NCI-H2081 (cell line): ENCODE results near the gene ANGEL2.
"Not testable (repeated sequence)": the region's sequence is repeated elsewhere in the genome, so short reads cannot be mapped to it uniquely, and the experiment has no call there.

Experiments
- DNase-seq, 2 experiments: peaks; one replicate each; lab custom pipeline; 2025; lab: John Stamatoyannopoulos, UW

Gene ANGEL2

DNA sequence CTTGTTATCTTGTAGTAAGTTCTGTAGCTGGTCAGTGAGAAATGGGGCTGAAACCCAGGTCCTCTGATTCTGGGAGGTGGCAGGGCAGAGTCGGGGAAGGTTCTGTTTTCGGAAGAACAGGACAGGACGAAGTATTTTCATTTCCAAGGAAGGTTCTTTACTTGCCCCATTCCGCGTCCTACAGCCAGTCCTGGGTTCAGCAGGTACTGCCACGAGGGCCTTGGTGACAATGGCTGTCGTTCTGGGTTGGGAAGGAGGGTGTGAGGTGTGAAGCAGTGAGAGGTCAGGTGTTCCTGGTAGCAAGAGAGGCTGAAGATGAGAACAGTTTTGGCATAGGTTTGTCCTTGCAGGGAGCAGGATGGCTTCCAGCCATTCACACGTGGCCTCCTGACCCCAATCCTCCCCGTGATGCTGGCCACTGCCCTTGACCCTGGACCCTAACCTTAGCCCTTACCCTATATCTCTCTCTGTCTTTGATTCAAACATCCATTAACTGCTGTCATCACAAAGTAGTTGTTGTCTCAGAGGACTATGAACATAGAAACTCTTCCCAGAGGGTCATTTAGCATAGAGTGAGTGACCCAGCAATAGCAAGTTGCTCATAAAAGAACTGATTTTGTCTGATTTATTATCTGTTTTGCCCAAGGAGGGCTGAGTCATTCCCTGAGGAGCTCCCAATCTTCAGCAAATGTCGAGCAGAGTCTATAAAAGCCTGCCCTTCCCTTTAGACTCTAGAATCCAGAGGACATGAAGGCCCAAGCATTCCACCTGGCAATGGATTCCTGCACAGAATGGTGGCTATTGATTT is 40.4 kb downstream of the ANGEL2 start:
- DNase-seq = no peak

DNA sequence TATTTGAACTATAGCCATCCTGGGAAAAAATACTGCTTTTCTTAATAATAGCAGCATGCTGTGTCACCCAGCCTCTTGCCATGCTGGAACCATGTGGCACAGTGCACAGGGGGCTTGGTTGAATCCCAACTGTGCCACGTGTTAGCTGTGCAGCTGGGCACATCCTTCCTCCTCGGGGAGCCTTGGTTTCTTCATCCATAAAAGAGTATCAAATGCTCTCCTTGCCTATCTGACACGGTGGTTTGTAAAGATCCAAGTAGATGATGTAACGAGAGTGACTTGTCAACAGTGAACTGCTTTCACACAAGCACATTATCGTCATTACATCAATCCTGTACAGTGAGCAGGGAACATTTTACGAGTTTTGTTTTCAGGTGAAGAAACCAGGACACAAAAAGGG is 41.0 kb downstream of the ANGEL2 start:
- DNase-seq = no peak

DNA sequence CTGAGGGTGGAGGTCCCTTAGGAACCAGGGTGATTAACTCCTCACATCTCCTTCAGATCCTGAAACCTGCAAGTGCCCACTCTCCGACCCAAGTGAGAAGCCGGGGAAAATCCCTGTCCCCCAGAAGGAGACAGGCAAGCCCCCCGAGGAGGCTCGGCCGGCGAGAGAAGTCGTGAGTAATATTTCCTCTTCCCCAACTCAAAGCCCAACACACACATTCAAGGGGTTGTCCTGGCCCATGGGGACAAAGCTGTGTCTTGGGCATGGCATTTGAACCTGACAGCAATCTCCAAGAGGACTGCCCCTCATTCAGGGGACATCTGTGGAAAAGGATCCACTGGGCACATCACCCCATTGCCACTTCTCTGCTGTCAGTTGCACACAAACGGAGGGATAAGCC is 41.8 kb downstream of the ANGEL2 start:
- DNase-seq = no peak

DNA sequence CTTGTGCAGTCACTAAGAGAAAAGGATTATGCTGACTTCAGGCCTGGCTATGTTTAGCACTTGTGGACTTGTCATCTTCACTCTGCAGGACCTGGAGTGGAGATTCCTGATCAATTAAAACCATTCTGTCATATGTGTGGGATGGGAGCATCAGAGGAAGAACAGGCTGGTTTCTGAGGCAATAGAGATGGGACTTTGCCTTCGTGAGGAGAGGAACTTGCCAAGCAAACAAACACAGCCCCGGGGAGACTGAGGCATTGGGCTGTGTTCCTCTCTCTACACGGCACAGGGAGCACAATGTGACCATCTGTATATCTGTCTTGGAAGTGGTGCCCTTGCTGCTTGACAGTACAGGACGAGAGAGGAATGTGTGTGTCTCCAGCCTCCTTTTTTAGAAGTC is 42.2 kb downstream of the ANGEL2 start:
- no peak for DNase-seq

DNA sequence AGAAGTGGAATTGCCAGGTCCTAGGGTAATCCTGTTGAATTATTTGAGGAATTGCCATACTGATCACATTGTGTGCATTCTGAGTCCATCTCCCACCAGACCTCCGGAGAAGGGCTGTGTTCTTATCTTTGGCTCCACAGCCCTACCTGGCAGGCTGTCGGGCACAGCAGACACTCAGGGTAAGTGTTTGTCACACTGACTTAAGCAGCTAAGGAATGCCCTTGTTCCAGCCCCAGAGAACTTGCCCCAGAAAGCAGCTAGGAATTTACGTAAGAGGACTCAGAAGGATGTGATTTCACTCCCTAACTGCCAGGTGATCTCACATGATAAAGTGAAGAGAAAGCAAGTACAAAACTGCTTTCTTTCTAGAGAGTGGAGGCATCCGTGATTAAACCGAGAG is 44.4 kb downstream of the ANGEL2 start:
- no peak for DNase-seq

DNA sequence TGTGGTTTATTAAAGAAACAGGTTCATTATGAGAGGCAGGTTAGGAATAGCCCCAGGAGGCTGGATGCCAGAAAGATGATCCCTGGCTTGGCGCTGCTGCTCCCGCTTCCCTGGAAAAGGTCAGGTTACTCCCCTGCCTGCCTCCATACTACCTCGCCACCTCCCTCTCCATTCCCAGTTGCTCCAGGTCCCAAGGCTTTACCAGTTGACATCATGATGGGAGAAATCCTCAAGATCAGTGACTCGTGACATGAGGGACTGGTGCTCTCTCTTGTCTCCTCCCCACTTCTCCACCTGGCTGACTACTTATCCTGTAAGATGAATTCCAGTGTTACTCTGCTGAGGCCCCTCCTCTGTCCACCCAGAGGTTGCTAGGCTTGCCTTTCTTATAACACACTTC is 45.6 kb downstream of the ANGEL2 start:
- DNase-seq = no peak

DNA sequence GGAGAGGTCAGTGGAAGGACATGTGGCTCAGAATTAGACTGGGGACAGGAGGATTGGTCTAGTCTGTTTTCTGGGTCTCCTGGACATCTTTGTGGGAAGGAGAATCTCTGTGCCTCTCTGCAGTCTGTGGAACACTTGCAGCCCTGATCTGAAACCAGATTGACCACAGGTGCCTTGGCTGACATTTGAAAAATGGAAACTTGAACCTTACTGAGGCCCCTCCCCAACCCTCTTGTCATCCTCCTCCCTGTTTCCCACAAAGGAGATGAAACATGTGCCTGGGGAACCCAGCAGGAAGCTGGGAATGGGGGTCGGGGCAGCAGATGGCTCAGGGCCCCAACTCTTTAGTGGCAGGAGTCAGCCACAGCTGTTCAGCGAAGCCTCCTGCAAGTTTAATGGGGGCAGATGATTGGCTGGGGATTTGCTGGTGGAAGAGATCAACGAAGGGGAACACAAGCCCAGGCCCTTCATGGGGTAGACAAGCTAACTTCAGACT is 47.3 kb downstream of the ANGEL2 start:
- DNase-seq = no peak

DNA sequence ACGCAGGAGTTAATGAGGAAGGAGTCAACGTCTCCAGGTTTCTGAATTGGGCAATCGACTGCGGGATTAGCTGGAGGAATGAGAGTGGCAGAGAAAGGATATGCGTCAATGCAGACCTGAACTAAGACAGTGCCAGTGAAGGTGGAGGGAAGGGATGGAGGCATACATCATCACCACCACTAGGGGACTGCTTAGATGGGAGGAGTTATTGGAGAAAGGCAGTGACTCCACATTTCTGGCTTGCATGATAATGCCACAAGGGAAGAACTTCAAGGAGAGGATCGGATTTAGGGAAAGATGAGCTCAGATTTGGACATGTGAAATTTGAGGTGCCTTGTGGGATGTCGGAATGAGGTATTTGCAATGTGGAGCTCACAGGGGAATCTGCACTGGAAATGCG is 47.9 kb downstream of the ANGEL2 start:
- DNase-seq = peak in 1 of 2 experiments; percentile 9

DNA sequence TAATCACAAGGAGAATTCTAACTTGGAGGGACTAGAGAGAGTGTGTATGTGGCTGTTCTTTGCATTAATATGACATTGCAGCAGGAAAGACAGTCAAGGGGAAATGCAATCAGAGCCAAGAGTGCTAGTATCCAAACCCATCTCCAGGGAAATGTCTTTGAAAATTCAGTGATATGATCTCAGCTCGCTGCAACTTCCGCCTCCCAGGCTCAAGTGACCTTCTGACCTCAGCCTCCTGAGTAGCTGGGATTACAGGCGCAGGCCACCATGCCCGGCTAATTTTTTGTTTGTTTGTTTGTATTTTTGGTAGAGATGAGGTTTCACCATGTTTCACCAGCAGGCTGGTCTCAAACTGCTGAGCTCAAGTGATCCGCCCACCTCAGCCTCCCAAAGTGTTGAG is 49.1 kb downstream of the ANGEL2 start:
- no peak for DNase-seq

DNA sequence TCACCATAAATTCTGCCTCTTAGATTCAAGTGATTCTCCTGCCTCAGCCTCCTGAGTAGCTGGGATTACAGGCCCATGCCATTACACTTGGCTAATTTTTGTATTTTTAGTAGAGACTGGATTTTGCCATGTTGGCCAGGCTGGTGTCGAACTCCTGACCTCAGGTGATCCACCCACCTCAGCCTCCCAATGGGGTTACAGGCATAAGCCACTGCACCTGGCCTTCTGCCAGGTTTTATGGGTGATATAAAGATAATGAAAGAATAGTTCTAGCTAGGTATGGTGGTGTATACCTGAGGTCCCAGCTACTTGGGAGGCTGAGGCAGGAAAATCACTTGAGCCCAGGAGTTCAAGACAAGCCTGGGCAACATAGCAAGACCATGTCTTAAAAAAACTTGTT is 50.7 kb downstream of the ANGEL2 start:
- DNase-seq = not testable (repeated sequence)

DNA sequence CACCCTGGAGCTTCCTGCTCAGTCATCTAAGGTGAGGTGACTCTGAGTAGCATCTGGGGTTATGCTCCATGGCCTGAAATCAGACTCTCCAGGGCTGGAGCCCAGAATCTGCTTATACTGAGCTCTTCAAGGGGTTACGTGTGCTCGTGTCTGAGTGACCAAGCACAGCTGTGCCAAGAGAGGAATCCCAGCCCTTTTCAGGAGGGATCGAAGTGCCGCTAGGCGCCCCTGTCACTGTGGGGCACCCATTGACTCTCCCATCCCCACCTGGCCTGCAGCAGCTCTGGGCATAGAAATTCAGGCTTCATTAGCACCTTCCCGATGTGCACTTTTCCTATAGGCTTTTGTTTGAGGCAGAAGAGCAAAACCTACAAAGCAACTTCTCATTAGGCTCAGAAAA is 51.6 kb downstream of the ANGEL2 start:
- DNase-seq = no peak

DNA sequence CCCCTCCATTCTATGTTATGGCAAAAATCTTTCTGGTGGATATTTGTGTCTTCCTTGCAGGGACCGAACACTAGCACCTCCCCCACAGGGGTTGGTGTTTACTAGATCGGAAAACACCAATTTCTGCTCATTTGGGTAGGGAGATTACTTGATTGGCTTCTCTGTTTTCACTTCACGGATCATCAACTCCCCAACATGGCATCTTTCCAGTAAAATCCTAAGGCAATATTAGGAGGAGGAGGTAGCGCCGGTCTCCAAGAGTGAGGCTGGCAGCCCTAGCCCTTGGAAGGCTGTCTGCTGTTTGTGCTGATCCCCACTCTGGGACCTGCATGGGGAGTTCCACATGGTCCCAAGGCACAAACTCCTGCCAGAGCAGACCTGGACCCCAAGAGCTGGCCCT is 53.2 kb downstream of the ANGEL2 start:
- DNase-seq = peak; percentile 38 to 64

DNA sequence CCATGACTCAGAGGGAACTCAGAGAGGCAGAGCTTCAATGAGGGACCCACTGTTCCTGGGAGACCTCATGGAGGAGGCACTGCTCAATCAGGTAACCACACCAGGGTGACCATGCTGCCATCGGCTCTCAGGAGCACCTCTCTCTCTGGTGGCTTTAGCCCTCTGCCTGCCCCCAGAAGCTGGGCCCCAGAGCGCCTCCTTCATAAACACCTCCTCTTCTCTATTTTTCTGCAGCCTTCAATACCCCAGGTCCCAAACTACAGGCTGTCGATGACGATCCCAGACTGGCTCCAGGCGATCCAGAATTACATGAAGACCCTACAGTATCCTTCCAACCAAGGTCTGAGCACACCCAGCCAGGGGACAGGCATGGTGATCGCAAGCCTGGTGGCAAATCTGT is 54.7 kb downstream of the ANGEL2 start:
- DNase-seq = no peak

DNA sequence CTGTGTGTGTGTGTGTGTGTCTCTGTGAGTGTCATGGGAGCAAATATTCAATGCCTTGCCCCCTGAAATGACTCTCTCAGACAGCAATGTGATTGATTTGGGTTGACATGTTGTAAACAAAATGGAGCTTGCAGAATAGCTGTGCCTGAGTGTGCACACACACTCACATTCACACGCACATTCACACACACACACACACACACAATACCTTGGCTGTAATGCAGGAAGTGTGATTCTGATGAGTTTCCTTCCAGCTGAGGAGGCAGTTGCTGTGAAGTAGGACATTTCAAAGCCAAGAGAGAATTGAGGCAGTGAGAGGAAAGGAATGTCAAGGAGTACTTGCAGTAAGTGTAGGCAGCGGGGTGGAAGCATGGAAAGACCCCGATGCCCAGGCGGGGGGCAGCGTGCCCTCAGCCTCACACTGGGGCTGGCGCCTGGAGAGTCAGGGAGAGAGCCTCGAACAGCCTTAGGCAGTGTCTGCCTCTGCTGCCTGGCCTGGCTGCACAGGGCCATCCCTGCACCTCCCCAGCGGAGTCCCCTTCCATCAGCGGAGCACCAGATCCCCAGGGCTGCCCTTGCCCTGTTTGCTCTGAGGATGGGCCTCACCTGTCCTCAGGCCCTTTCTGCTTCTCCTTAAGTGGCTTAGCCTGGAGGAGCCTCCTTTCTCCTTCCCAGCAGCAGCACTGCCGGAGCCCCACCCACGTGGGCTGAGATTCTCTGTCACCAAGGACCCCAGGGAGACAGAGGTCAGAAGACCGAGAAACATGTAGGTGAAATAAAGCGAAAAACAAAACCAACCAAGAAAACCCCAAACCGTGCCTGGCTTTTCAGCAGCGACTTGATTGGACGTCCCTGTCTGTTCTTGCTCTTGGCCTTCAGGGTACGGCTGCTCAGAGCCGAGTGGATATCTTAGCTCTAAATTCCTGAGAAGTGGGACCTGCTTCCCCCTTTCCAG is 56.1 kb downstream of the ANGEL2 start:
- no peak for DNase-seq

DNA sequence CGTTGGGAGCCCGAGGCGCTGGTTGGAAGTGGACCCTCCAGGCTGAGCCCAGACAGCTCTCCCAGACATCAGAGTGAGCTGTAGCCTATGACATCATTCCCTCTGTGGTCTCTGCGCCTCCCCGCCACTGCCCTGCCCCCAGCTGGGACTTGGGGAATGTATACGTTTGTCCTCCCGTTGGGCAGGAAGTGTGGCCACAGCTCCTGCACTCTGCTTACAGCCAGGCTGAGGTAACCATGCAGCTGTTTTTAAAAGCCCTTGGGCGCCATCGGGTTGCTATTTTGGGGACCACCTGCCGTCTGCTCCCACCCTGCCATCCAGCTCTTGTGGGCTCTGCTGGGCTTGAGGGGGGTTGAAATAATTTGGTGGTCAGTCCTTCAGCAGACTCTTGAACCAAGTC is 57.5 kb downstream of the ANGEL2 start:
- DNase-seq = no peak

DNA sequence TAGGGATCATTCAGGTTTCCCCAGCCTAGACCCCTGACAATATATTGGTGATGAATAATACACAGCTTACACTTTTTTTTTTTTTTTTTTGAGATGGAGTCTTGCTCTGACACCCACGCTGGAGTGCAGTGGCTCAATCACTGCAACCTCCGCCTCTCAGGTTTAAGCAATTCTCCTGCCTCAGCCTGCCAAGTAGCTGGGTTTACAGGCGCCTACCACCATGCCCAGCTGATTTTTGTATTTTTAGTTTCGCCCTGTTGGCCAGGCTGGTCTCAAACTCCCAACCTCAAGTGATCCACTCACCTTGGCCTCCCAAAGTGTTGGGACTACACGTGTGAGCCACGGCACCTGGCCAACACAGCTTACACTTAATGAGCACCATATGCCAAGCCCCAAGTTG is 58.1 kb downstream of the ANGEL2 start:
- no peak for DNase-seq

DNA sequence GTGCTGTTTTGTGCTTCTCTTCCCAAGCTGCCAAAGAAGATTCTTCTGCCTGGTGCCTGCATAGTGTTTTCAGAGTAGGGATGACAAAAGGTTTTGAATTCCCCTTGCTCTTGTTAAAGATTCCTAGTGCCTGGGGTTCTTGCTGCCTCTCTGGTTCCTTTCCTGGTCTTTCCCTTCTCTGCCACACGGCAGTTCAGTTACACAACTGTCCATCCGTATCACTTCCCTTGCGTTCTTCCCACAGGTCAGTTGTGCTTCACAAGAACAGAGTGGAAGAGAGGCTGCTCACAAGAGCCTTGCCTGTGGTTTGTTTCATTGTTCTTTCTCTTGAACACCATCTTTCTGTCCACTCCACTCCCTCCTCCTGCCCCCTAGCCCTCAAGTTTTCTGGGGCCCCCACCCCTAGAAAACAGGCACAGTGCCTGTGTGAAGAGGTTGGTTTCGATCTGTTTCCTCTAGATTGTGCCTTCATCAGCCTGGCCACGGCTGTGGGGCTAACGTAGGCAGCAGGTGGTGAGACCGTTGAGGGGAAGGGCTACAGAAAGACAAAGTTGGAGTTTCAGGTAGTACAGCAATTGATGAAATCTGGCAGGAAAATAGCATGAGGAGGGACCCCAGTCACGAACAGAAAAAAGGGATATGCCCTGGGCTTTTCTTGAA is 59.6 kb downstream of the ANGEL2 start:
- no peak for DNase-seq

DNA sequence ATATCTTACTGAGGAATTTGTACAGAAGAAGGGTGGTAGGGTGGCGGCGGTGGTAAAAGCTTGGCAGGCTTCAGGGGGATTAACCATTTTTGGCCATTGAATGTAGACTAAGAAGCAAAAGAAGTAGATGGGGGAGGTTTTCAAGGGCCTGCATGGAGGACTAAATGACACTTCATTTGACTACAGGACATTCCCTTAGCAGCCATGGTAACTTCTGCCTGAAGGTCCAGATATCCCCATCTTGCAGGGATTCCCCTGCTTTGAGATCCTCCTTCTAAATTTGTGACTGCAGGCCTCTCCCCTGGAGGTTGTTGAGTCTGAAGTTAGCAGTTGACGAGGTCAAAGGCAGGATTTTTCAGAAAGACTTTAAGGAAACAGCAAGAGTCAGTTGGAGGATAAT is 60.6 kb downstream of the ANGEL2 start:
- DNase-seq = no peak

DNA sequence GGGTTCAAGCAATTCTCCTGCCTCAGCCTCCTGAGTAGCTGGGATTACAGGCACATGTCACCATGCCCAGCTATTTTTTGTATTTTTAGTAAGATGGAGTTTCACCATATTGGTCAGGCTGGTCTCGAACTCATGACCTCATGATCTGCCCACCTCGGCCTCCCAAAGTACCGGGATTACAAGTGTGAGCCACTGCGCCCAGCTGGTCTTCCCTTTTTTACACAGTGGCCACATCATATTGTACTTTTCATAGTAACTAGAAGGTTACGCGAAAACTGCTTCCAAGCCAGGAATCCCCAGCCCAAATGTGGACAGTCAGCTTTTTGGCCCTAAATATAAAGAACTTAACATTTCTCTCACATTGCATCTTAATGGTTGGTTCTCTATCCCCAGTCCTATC is 61.2 kb downstream of the ANGEL2 start:
- no peak for DNase-seq

DNA sequence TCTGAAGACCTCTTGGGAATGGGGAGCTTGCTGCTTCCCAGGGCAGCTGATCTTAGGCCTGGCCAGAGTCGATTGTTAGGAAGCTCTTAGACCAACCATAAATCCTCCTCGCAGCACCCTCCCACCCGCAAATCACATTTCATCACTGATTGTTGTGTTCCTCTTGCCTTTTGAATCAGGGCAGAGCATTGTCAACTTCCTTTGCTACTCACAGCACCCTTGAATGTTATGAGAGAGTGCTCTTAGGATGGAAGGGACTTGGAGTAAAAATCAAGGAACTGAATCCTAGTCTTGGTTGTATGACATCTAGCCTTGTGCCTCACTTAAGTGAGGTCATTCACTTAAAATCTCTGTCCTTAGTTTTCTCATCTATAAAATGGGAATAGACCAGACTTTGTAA is 62.3 kb downstream of the ANGEL2 start:
- DNase-seq = no peak

DNA sequence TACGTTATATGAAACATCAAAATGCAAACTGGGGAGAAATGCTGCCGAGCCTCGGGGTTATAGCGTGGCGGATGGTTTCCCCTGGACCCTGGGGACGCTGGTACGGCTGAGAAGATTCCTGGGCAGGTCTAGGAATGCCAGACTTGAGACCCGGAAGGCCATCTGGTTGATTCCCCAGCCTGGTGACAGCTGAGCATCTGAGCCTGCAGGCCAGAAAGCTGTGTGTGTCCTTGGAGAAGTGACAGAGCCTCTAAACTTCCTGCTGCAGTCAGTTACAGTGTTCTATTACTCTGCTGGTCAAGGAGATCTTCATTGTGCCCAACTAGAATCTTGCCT is 63.1 kb downstream of the ANGEL2 start:
- no peak for DNase-seq

DNA sequence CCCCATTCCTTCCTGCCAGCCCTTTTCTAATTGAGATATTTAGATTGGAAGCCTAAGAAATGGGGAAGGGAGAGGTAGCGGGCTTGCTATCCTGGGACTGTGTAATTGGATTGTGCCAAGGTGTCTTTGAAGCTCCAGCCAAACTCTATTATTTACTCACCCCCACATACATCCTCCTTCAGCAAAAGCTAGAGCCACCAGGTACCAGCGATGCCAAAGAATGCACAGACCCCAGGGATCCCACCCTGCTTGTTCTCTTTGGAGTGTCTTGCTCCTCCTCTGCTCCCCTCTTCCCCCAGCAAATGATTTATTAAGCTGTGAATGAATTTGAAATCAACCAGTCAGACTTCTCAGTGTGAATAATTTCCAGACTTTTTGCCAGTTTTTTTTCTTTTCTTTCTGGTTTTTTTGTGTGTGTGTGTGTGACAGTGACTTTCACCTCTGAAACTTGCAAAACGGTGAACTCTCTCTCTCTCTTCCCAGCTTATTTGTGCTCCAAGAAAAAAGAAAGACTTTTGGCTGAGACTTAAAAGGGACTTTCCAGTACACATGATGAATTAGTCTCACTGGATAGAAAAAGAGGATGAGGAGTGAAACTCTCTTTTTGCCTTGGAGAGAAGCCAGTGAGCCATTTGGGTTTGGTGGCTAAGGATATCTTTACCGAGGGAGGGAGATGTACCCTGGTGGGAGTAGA is 63.6 kb downstream of the ANGEL2 start:
- no peak for DNase-seq
